ENCODE results near the gene BHLHA15.

The BHLHA15 gene

GRCh38 chr7:98230746-98231471, 19.7 kb downstream of the BHLHA15 start:
- no peak for DNase-seq
- H4K12ac ChIP-seq (ENCODE audit: low read depth, low read length), result no peak overlapping the region
- H3K79me2 ChIP-seq (ENCODE audit: control insufficient read depth, insufficient read depth, low read length, poor library complexity), result no peaks in the 10 kb centered on the region
- H3K36me3 ChIP-seq (ENCODE audit: control insufficient read depth in 1 of 2, insufficient read depth in 2 of 2, low read length in 2 of 2), result peaks cover 0 to 5% of the 10 kb centered on the region in 2 experiments
- no peak overlapping the region for H2AFZ ChIP-seq (ENCODE audit: insufficient read depth, low read length, poor library complexity)
- H3K27me3 ChIP-seq (ENCODE audit: insufficient read depth, low read length), result no peaks in the 10 kb centered on the region
- no peak overlapping the region for H3K4ac ChIP-seq (ENCODE audit: low read depth, low read length)
- H2BK120ac ChIP-seq (ENCODE audit: insufficient read depth, low read length, poor library complexity), result no peak overlapping the region
- no peaks in the 10 kb centered on the region for H3K4me1 ChIP-seq (ENCODE audit: control insufficient read depth in 1 of 2, insufficient read depth in 2 of 2, low read length in 2 of 2)
- WGBS (ENCODE audit: extremely low coverage, insufficient coverage, insufficient read length), result no CpG with 5 or more reads among the region's 30 CpGs
- H3K27ac ChIP-seq (ENCODE audit: low read depth, low read length), result no peak overlapping the region
- H3K9me3 ChIP-seq (ENCODE audit: insufficient read depth, low read depth, low read length), result peaks cover 4% of the 10 kb centered on the region
- no peak overlapping the region for H2BK5ac ChIP-seq (ENCODE audit: low read depth, low read length, poor library complexity)
- H3K4me3 ChIP-seq (ENCODE audit: low read depth, low read length), result no peak overlapping the region
- H3K23ac ChIP-seq (ENCODE audit: low read length), result no peak overlapping the region
- H2BK12ac ChIP-seq (ENCODE audit: low read length), result no peak overlapping the region
- H4K8ac ChIP-seq (ENCODE audit: low read depth, low read length), result no peak overlapping the region
- no peak overlapping the region for H4K91ac ChIP-seq (ENCODE audit: low read depth, low read length)
- no peak overlapping the region for H3K18ac ChIP-seq (ENCODE audit: low read length)
- no peak overlapping the region for H3K4me2 ChIP-seq (ENCODE audit: low read length)
- H3K14ac ChIP-seq (ENCODE audit: low read length), result no peak overlapping the region
- no peaks in the 10 kb centered on the region for H3K79me1 ChIP-seq (ENCODE audit: low read length)
- H3K9ac ChIP-seq (ENCODE audit: low read length), result no peak overlapping the region
- H2AK5ac ChIP-seq (ENCODE audit: low read length), result no peak overlapping the region

- Histone ChIP-seq H3K27ac (ENCODE audit: low read depth, low read length) (no peak overlapping the region), H2AFZ (ENCODE audit: insufficient read depth, low read length, poor library complexity) (no peak overlapping the region), H4K91ac (ENCODE audit: low read depth, low read length) (no peak overlapping the region), H4K12ac (ENCODE audit: low read depth, low read length) (no peak overlapping the region), H3K79me2 (ENCODE audit: control insufficient read depth, insufficient read depth, low read length, poor library complexity) (no peaks in the 10 kb centered on the region), H2AK5ac (ENCODE audit: low read length) (no peak overlapping the region), H2BK120ac (ENCODE audit: insufficient read depth, low read length, poor library complexity) (no peak overlapping the region), H3K4me2 (ENCODE audit: low read length) (no peak overlapping the region), H2BK12ac (ENCODE audit: low read length) (no peak overlapping the region), H3K27me3 (ENCODE audit: insufficient read depth, low read length) (no peaks in the 10 kb centered on the region), H2BK5ac (ENCODE audit: low read depth, low read length, poor library complexity) (no peak overlapping the region), H3K4me3 (ENCODE audit: low read depth, low read length) (no peak overlapping the region), H3K4ac (ENCODE audit: low read depth, low read length) (no peak overlapping the region), H3K14ac (ENCODE audit: low read length) (no peak overlapping the region), H3K36me3 (ENCODE audit: control insufficient read depth in 1 of 2, insufficient read depth in 2 of 2, low read length in 2 of 2) (peaks cover 0 to 4% of the 10 kb centered on the region in 2 experiments), H3K4me1 (ENCODE audit: control insufficient read depth in 1 of 2, insufficient read depth in 2 of 2, low read length in 2 of 2) (no peaks in the 10 kb centered on the region), H3K79me1 (ENCODE audit: low read length) (no peaks in the 10 kb centered on the region), H3K18ac (ENCODE audit: low read length) (no peak overlapping the region), H4K8ac (ENCODE audit: low read depth, low read length) (no peak overlapping the region), H3K9me3 (ENCODE audit: insufficient read depth, low read depth, low read length) (peaks cover 4% of the 10 kb centered on the region), H3K23ac (ENCODE audit: low read length) (no peak overlapping the region), H3K9ac (ENCODE audit: low read length) (no peak overlapping the region)
- no CpG with 5 or more reads among the region's 25 CpGs for WGBS (ENCODE audit: extremely low coverage, insufficient coverage, insufficient read length)
- DNase-seq, result no peak
Measured at GRCh38 chr7:98231493-98232262, 20.4 kb downstream of the BHLHA15 start.

GRCh38 chr7:98232263-98232585, 21.0 kb downstream of the BHLHA15 start:
- Histone ChIP-seq H4K12ac (ENCODE audit: low read depth, low read length) (no peak overlapping the region), H3K9ac (ENCODE audit: low read length) (no peak overlapping the region), H4K8ac (ENCODE audit: low read depth, low read length) (no peak overlapping the region), H3K23ac (ENCODE audit: low read length) (no peak overlapping the region), H2BK5ac (ENCODE audit: low read depth, low read length, poor library complexity) (no peak overlapping the region), H4K91ac (ENCODE audit: low read depth, low read length) (no peak overlapping the region), H3K79me2 (ENCODE audit: control insufficient read depth, insufficient read depth, low read length, poor library complexity) (no peaks in the 10 kb centered on the region), H3K4me3 (ENCODE audit: low read depth, low read length) (no peak overlapping the region), H3K14ac (ENCODE audit: low read length) (no peak overlapping the region), H3K9me3 (ENCODE audit: insufficient read depth, low read depth, low read length) (peaks cover 4% of the 10 kb centered on the region), H3K36me3 (ENCODE audit: control insufficient read depth in 1 of 2, insufficient read depth in 2 of 2, low read length in 2 of 2) (peaks cover 0 to 4% of the 10 kb centered on the region in 2 experiments), H3K79me1 (ENCODE audit: low read length) (no peaks in the 10 kb centered on the region), H3K4me1 (ENCODE audit: control insufficient read depth in 1 of 2, insufficient read depth in 2 of 2, low read length in 2 of 2) (no peaks in the 10 kb centered on the region), H3K4ac (ENCODE audit: low read depth, low read length) (no peak overlapping the region), H2AK5ac (ENCODE audit: low read length) (no peak overlapping the region), H3K27ac (ENCODE audit: low read depth, low read length) (no peak overlapping the region), H2BK12ac (ENCODE audit: low read length) (no peak overlapping the region), H3K27me3 (ENCODE audit: insufficient read depth, low read length) (no peaks in the 10 kb centered on the region), H2BK120ac (ENCODE audit: insufficient read depth, low read length, poor library complexity) (no peak overlapping the region), H3K4me2 (ENCODE audit: low read length) (no peak overlapping the region), H3K18ac (ENCODE audit: low read length) (no peak overlapping the region), H2AFZ (ENCODE audit: insufficient read depth, low read length, poor library complexity) (no peak overlapping the region)
- WGBS (ENCODE audit: extremely low coverage, insufficient coverage, insufficient read length), result no CpG with 5 or more reads among the region's 8 CpGs
- DNase-seq, result no peak

GRCh38 chr7:98232799-98233198, 21.6 kb downstream of the BHLHA15 start:
- H2AFZ ChIP-seq (ENCODE audit: insufficient read depth, low read length, poor library complexity), result no peak overlapping the region
- no CpG with 5 or more reads among the region's 16 CpGs for WGBS (ENCODE audit: extremely low coverage, insufficient coverage, insufficient read length)
- H3K9me3 ChIP-seq (ENCODE audit: insufficient read depth, low read depth, low read length), result peaks cover 4% of the 10 kb centered on the region
- H3K36me3 ChIP-seq (ENCODE audit: control insufficient read depth in 1 of 2, insufficient read depth in 2 of 2, low read length in 2 of 2), result peaks cover 0 to 4% of the 10 kb centered on the region in 2 experiments
- H3K4me2 ChIP-seq (ENCODE audit: low read length), result no peak overlapping the region
- H3K18ac ChIP-seq (ENCODE audit: low read length), result no peak overlapping the region
- no peak overlapping the region for H4K12ac ChIP-seq (ENCODE audit: low read depth, low read length)
- H3K4me3 ChIP-seq (ENCODE audit: low read depth, low read length), result no peak overlapping the region
- H4K91ac ChIP-seq (ENCODE audit: low read depth, low read length), result no peak overlapping the region
- no peak for DNase-seq
- H3K23ac ChIP-seq (ENCODE audit: low read length), result no peak overlapping the region
- H3K27me3 ChIP-seq (ENCODE audit: insufficient read depth, low read length), result no peaks in the 10 kb centered on the region
- H3K9ac ChIP-seq (ENCODE audit: low read length), result no peak overlapping the region
- H3K79me2 ChIP-seq (ENCODE audit: control insufficient read depth, insufficient read depth, low read length, poor library complexity), result no peaks in the 10 kb centered on the region
- no peaks in the 10 kb centered on the region for H3K4me1 ChIP-seq (ENCODE audit: control insufficient read depth in 1 of 2, insufficient read depth in 2 of 2, low read length in 2 of 2)
- H2BK5ac ChIP-seq (ENCODE audit: low read depth, low read length, poor library complexity), result no peak overlapping the region
- no peak overlapping the region for H3K14ac ChIP-seq (ENCODE audit: low read length)
- no peak overlapping the region for H4K8ac ChIP-seq (ENCODE audit: low read depth, low read length)
- H2BK120ac ChIP-seq (ENCODE audit: insufficient read depth, low read length, poor library complexity), result no peak overlapping the region
- no peak overlapping the region for H2BK12ac ChIP-seq (ENCODE audit: low read length)
- H2AK5ac ChIP-seq (ENCODE audit: low read length), result no peak overlapping the region
- H3K79me1 ChIP-seq (ENCODE audit: low read length), result no peaks in the 10 kb centered on the region
- H3K4ac ChIP-seq (ENCODE audit: low read depth, low read length), result no peak overlapping the region
- no peak overlapping the region for H3K27ac ChIP-seq (ENCODE audit: low read depth, low read length)
